Skeletal muscle cell (primary cell): ENCODE measurements around the gene DDX55.

ENCODE experiments used
- DNase-seq: peaks from one replicate; pipeline ENCODE4 v3.0.0-alpha.2; 2010; ENCODE audit warnings: low read depth
- H3K4me3 ChIP-seq: 2 replicates; pipeline ENCODE4 v1.5.1; 2011; ENCODE audit warnings: low read depth, mild to moderate bottlenecking, control low read depth, low read length, moderate library complexity

Gene DDX55

DNA sequence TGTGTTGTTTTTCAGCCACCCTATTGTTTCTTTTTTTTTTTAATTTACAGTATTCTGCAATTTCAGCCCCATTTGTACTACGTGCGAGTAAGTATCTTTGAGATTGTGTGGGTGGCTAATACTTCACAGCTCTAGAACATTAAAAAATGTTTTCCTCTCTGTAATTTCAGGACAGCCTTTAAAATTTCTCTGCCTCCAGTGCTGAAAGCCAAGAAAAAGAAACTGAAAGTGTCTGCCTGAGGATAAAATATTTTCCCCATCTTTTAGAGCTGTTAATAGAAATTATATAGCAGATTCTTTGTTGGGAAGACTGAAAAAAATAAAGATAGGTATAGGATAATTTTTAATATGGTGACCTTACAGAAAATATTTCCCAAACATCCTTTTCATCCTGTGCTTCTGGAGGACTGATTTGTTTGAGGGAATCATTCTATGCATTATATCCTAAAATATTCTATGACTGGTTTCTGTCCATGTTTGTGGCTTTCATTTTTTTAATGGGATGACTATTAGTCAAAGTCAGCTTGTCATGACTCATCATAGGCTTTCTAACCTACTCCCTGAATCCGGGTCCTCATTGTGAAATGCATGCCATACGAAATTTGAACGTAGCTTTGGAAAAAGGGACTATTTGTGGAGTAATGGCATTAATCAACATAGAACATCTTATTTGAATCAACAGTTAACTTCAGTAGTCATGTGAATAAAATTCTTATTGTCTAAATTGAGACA lies 58.3 kb downstream of the DDX55 start:
- DNase-seq: peak; percentile 65
- H3K4me3 ChIP-seq: no peak overlapping the region

DNA sequence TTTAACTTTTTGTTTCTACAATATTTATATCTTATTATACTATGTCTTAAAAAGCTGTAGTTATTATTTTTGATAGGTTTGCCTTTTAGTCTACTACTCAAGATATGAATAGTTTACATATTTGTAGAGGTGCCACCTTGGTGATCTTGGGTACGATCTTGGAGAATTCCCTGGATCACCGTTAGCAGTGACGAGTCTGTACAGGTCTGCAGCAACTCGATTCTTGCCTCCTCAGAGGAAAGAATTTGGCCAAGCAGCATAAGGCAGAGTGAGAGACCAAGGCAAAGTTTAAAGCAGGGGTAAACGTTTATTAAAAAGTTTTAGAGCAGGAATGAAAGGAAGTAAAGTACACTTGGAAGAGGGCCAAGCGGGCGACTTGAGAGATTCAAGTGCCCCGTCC lies 65.9 kb downstream of the DDX55 start:
- H3K4me3 ChIP-seq: no peak overlapping the region
- DNase-seq: no peak
